ENCODE measurements around the gene ATL3.
A peak's percentile ranks its signal among the peaks of the same experiment; 100 is the strongest.

The ATL3 gene

DNA sequence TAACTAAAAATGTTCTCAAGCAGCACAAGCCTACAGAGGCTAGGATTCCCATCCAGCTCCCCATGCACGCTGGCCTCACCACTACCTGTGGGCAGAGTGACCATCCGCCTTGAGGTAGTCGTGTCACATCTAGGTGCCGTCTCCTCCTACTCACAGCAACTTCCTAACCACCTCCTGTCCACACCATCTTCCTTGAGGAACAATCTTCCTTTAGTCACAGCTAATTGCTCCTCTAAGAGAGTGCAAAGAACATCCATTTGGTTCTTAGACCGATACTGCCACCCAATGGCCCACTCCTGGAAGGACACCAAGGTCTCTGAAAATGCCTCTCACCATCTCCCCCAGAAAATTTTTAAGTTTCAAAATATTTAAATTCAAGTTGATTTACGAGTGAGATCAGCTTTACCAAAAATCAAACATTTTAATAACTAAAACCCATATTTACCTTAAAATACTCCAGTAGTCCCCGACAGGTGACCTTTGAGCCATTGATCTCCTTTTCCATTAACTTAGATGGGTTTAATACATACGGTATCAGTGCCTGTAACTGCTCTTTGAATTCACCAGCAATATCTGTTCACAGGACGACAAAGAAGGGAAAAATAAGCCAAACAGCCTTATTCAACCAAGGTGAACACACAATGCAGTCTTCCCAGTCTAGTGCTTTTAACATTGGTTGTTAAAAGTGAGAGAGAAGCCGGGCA is 35.3 kb downstream of the ATL3 start:
- ChIA-PET POLR2A (no interaction called here), CTCF (interaction anchor here (0.6 to 1.8 kb wide), 17 partner anchors 8 to 661 kb away, joined by 3 to 64 read pairs (median 4); no protein-coding TSS in a partner anchor)
- Histone ChIP-seq H3K27ac (ENCODE audit: extremely low read depth, low read depth, low read length) (no peak overlapping the region), H3K9me3 (ENCODE audit: control insufficient read depth, insufficient read depth, low read depth, low read length) (no peaks in the 10 kb centered on the region), H3K36me3 (ENCODE audit: control insufficient read depth in 2 of 2, insufficient read depth in 1 of 2, low read length in 2 of 2) (peaks cover 0 to 47% of the 10 kb centered on the region in 2 experiments; a peak in 2 of 3 replicates), H3K4me1 (ENCODE audit: control insufficient read depth, insufficient read depth, low read length) (no peaks in the 10 kb centered on the region), H3K4me3 (ENCODE audit: low read depth, low read length) (no peak overlapping the region)
- TF ChIP-seq CTCF (tag by site-specific recombination; IDR thresholded peaks at IDR 0.05) (0 out of 2 replicates have a peak, but pooled peaks have one; percentile 56), IKZF3 (tag by site-specific recombination; IDR thresholded peaks at IDR 0.05) (0 out of 2 replicates have a peak, but pooled peaks have one; percentile 24), ZNF660 (tag by site-specific recombination; IDR thresholded peaks at IDR 0.05) (peak; percentile 42; the same call in 1 of the 2 replicates), ZNF654 (tag by site-specific recombination; IDR thresholded peaks at IDR 0.05; ENCODE audit: low read depth) (peak; percentile 84), ZFP41 (tag by site-specific recombination; IDR thresholded peaks at IDR 0.05; ENCODE audit: borderline replicate concordance) (no peak), ZNF473 (tag by site-specific recombination; IDR thresholded peaks at IDR 0.05) (no peak)

GRCh38 chr11:63629426-63629825 is 41.8 kb downstream of the ATL3 start:
- TF ChIP-seq ZNF24 (tag by site-specific recombination; IDR thresholded peaks at IDR 0.05) (no peak), ZNF223 (tag by site-specific recombination; IDR thresholded peaks at IDR 0.05) (no peak), ZNF521 (tag by site-specific recombination; IDR thresholded peaks at IDR 0.05) (no peak), ZNF23 (tag by site-specific recombination; IDR thresholded peaks at IDR 0.05; ENCODE audit: borderline replicate concordance) (no peak), ZNF274 (IDR thresholded peaks at IDR 0.05; ENCODE audit: low read length) (no peak), ZNF274 (tag by site-specific recombination; IDR thresholded peaks at IDR 0.05; ENCODE audit: borderline replicate concordance) (no peak), ZNF341 (tag by site-specific recombination; IDR thresholded peaks at IDR 0.05; ENCODE audit: low read depth) (no peak), ZFP3 (tag by site-specific recombination; IDR thresholded peaks at IDR 0.05; ENCODE audit: low read depth) (no peak), ZEB2 (tag by site-specific recombination; IDR thresholded peaks at IDR 0.05) (no peak), ZNF785 (tag by site-specific recombination; IDR thresholded peaks at IDR 0.05) (no peak)
- TF ChIP-seq, protein P1, sequence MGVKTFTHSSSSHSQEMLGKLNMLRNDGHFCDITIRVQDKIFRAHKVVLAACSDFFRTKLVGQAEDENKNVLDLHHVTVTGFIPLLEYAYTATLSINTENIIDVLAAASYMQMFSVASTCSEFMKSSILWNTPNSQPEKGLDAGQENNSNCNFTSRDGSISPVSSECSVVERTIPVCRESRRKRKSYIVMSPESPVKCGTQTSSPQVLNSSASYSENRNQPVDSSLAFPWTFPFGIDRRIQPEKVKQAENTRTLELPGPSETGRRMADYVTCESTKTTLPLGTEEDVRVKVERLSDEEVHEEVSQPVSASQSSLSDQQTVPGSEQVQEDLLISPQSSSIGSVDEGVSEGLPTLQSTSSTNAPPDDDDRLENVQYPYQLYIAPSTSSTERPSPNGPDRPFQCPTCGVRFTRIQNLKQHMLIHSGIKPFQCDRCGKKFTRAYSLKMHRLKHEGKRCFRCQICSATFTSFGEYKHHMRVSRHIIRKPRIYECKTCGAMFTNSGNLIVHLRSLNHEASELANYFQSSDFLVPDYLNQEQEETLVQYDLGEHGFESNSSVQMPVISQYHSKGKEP (tag by site-specific recombination; IDR thresholded peaks at IDR 0.05): no peak
- ChIA-PET POLR2A (no interaction called here), CTCF (interaction anchor here (1.1 to 1.8 kb wide), 3 partner anchors 8 to 151 kb away, joined by 5 to 10 read pairs (median 6); no protein-coding TSS in a partner anchor)
- Histone ChIP-seq H3K36me3 (ENCODE audit: control insufficient read depth in 2 of 2, insufficient read depth in 1 of 2, low read length in 2 of 2) (peaks cover 0 to 49% of the 10 kb centered on the region in 2 experiments; a peak in 2 of 3 replicates), H3K4me1 (ENCODE audit: control insufficient read depth, insufficient read depth, low read length) (no peaks in the 10 kb centered on the region), H3K9me3 (ENCODE audit: control insufficient read depth, insufficient read depth, low read depth, low read length) (no peaks in the 10 kb centered on the region), H3K4me3 (ENCODE audit: low read depth, low read length) (no peak overlapping the region), H3K27ac (ENCODE audit: extremely low read depth, low read depth, low read length) (no peak overlapping the region)

DNA sequence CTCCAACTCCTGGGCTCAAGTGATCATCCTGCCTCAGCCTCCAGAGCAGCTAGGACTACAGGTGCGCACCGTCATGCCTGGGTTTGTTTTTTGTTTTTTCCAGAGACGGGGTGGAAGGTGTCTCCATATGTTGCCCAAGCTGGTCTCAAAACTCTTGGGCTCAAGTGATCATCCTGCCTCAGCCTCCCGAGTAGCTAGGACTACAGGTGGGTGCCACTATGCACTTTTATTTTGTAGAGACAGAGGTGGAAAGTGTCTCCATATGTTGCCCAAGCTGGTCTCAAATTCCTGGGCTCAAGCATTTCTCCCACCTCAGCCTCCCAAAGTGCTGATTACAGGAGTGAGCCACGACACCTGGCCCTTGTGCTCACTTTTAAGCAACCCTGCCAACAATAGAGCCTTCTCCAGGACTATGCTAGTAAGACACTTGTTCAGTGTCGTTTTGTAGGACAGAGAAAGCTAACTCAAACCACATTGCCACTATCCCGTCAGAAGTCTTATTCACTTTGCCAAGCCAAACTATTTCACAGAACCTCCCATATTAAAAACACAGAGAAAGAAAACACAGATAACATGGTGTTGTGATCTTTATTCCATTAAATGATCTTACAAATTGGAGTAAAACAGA is 47.5 kb downstream of the ATL3 start:
- CTCF ChIA-PET: interaction anchor here (0.9 to 1.4 kb wide), 4 partner anchors 12 to 145 kb away, joined by 3 to 6 read pairs (median 4); no protein-coding TSS in a partner anchor
- no peaks in the 10 kb centered on the region for H3K4me1 ChIP-seq (ENCODE audit: control insufficient read depth, insufficient read depth, low read length)
- POLR2A ChIA-PET: no interaction called here
- no peak overlapping the region for H3K4me3 ChIP-seq (ENCODE audit: low read depth, low read length)
- H3K27ac ChIP-seq (ENCODE audit: extremely low read depth, low read depth, low read length): no peak overlapping the region
- no peaks in the 10 kb centered on the region for H3K9me3 ChIP-seq (ENCODE audit: control insufficient read depth, insufficient read depth, low read depth, low read length)
- no peak for TF ChIP-seq ZNF558 (tag by site-specific recombination; IDR thresholded peaks at IDR 0.05)
- TF ChIP-seq SCRT2 (tag by site-specific recombination; IDR thresholded peaks at IDR 0.05): peak; percentile 18; the same call in 1 of the 2 replicates
- no peak for TF ChIP-seq ZNF366 (tag by site-specific recombination; conservative IDR thresholded peaks at IDR 0.05)
- peaks cover 0 to 6% of the 10 kb centered on the region in 2 experiments; a peak in 1 of 3 replicates for H3K36me3 ChIP-seq (ENCODE audit: control insufficient read depth in 2 of 2, insufficient read depth in 1 of 2, low read length in 2 of 2)
